Measurements from ENCODE around the gene UGT2A3. TPM values are rescaled to one million over a fixed set of nuclear protein-coding genes. Genes with fewer than 3 reads are reported as not detected.
"Not testable (repeated sequence)": the region's sequence is repeated elsewhere in the genome, so short reads cannot be mapped to it uniquely, and the experiment has no call there.

The UGT2A3 gene
- total RNA-seq, 1 experiment from 2014 or later = 0.11 TPM

GRCh38 chr4:68927165-68927564, 24.4 kb downstream of the UGT2A3 start:
- no peak for ATAC-seq
- Mint-ChIP-seq H3K9me3 (peaks cover 6% of the 10 kb centered on the region), H3K27ac (peak overlapping the region; percentile 39), H3K27me3 (ENCODE audit: low read depth) (no peaks in the 10 kb centered on the region), H3K4me3 (no peak overlapping the region), H3K4me1 (peaks cover 10% of the 10 kb centered on the region), H3K36me3 (peaks cover 5% of the 10 kb centered on the region)
- ChIA-PET CTCF (no interaction called here), POLR2A (no interaction called here)
- DNase-seq (ENCODE audit: low spot score) = no peak
- no peak for TF ChIP-seq HMGA2 (CRISPR knock-in tag; IDR thresholded peaks at IDR 0.05)
- no peak for TF ChIP-seq USF1 (CRISPR knock-in tag; IDR thresholded peaks at IDR 0.05)
- TF ChIP-seq ATF2 (CRISPR knock-in tag; IDR thresholded peaks at IDR 0.05; ENCODE audit: borderline replicate concordance, low read depth) = no peak
- TF ChIP-seq RORB (CRISPR knock-in tag; IDR thresholded peaks at IDR 0.05) = no peak
- no peak for TF ChIP-seq ZMAT4 (CRISPR knock-in tag; IDR thresholded peaks at IDR 0.05)

GRCh38 chr4:68922202-68922601, 29.4 kb downstream of the UGT2A3 start:
- CTCF ChIA-PET; H3K4me3 Mint-ChIP-seq; POLR2A ChIA-PET; H3K27me3 Mint-ChIP-seq (ENCODE audit: low read depth); DNase-seq (ENCODE audit: low spot score); ATAC-seq; H3K27ac Mint-ChIP-seq; H3K4me1 Mint-ChIP-seq: not testable (repeated sequence)
- peaks cover 12% of the 10 kb centered on the region for H3K36me3 Mint-ChIP-seq
- H3K9me3 Mint-ChIP-seq = peaks cover 22% of the 10 kb centered on the region

- Mint-ChIP-seq H3K36me3 (peaks cover 12% of the 10 kb centered on the region), H3K4me3 (no peak overlapping the region), H3K4me1 (peaks cover 7% of the 10 kb centered on the region), H3K27ac (no peak overlapping the region), H3K27me3 (ENCODE audit: low read depth) (no peaks in the 10 kb centered on the region), H3K9me3 (peaks cover 22% of the 10 kb centered on the region)
- no peak for TF ChIP-seq EMX1 (CRISPR knock-in tag; IDR thresholded peaks at IDR 0.05)
- no peak for TF ChIP-seq TCF7 (CRISPR knock-in tag; IDR thresholded peaks at IDR 0.05; ENCODE audit: low read depth)
- TF ChIP-seq NFE2L1 (CRISPR knock-in tag; IDR thresholded peaks at IDR 0.05) = no peak
- no peak for TF ChIP-seq SMAD4 (CRISPR knock-in tag; IDR thresholded peaks at IDR 0.05)
- no peak for TF ChIP-seq OVOL2 (CRISPR knock-in tag; IDR thresholded peaks at IDR 0.05; ENCODE audit: borderline replicate concordance)
- no peak for TF ChIP-seq E2F5 (CRISPR knock-in tag; IDR thresholded peaks at IDR 0.05)
- no peak for TF ChIP-seq NR2C2 (CRISPR knock-in tag; IDR thresholded peaks at IDR 0.05)
- TF ChIP-seq FOXP4 (CRISPR knock-in tag; IDR thresholded peaks at IDR 0.05) = no peak
- no peak for TF ChIP-seq RELA (CRISPR knock-in tag; IDR thresholded peaks at IDR 0.05; ENCODE audit: borderline replicate concordance)
- no peak for TF ChIP-seq FOXP1 (CRISPR knock-in tag; IDR thresholded peaks at IDR 0.05; ENCODE audit: borderline replicate concordance)
- no peak for TF ChIP-seq ZMAT4 (CRISPR knock-in tag; IDR thresholded peaks at IDR 0.05)
- TF ChIP-seq GTF2I (CRISPR knock-in tag; conservative IDR thresholded peaks at IDR 0.05) = no peak
- CTCF ChIA-PET = no interaction called here
- POLR2A ChIA-PET = no interaction called here
- ATAC-seq = no peak
- no peak for DNase-seq (ENCODE audit: low spot score)
These were observed 30.6 kb downstream of the UGT2A3 start for GRCh38 chr4:68921051-68921450.

All from WTC11 (cell line).